Measurements from ENCODE around the gene SLC8A1.

Gene SLC8A1

GRCh38 chr2:40483549-40484243, 31.8 kb upstream of the SLC8A1 start:
- Histone ChIP-seq H3K27me3 (ENCODE audit: insufficient read depth, low read length, poor library complexity, severe bottlenecking) (no peaks in the 10 kb centered on the region), H3K9me2 (replicated peaks; ENCODE audit: low read depth, low read length) (no peaks in the 10 kb centered on the region), H3F3A (ENCODE audit: low read depth) (no peaks in the 10 kb centered on the region), H2AFZ (ENCODE audit: low read length) (no peak overlapping the region), H4K20me1 (ENCODE audit: insufficient read depth, low read length, poor library complexity, severe bottlenecking) (no peaks in the 10 kb centered on the region), H3K4me1 (ENCODE audit: insufficient read depth, low read length, poor library complexity, severe bottlenecking) (peaks cover 10% of the 10 kb centered on the region), H3K4me2 (ENCODE audit: low read depth, low read length, poor library complexity, severe bottlenecking) (no peak overlapping the region), H3K79me2 (ENCODE audit: insufficient read depth, low read length) (no peaks in the 10 kb centered on the region), H3K9ac (ENCODE audit: low read depth, low read length, poor library complexity, severe bottlenecking) (no peak overlapping the region), H3K9me3 (ENCODE audit: insufficient read depth, low read depth, low read length) (no peaks in the 10 kb centered on the region), H3K4me3 (ENCODE audit: low read length, poor library complexity, severe bottlenecking) (no peak overlapping the region), H3K36me3 (ENCODE audit: insufficient read depth, low read length) (no peaks in the 10 kb centered on the region)
- no peak for TF ChIP-seq EZH2phosphoT487 (IDR thresholded peaks at IDR 0.05; ENCODE audit: borderline replicate concordance)

GRCh38 chr2:40480596-40480995, 28.7 kb upstream of the SLC8A1 start:
- Histone ChIP-seq H3K36me3 (ENCODE audit: insufficient read depth, low read length) (no peaks in the 10 kb centered on the region), H3K9me3 (ENCODE audit: insufficient read depth, low read depth, low read length) (no peaks in the 10 kb centered on the region), H3K9ac (ENCODE audit: low read depth, low read length, poor library complexity, severe bottlenecking) (no peak overlapping the region), H3K4me3 (ENCODE audit: low read length, poor library complexity, severe bottlenecking) (no peak overlapping the region), H2AFZ (ENCODE audit: low read length) (no peak overlapping the region), H3K4me2 (ENCODE audit: low read depth, low read length, poor library complexity, severe bottlenecking) (no peak overlapping the region), H4K20me1 (ENCODE audit: insufficient read depth, low read length, poor library complexity, severe bottlenecking) (no peaks in the 10 kb centered on the region), H3K9me2 (replicated peaks; ENCODE audit: low read depth, low read length) (no peaks in the 10 kb centered on the region), H3K79me2 (ENCODE audit: insufficient read depth, low read length) (no peaks in the 10 kb centered on the region), H3F3A (ENCODE audit: low read depth) (no peaks in the 10 kb centered on the region), H3K4me1 (ENCODE audit: insufficient read depth, low read length, poor library complexity, severe bottlenecking) (no peaks in the 10 kb centered on the region), H3K27me3 (ENCODE audit: insufficient read depth, low read length, poor library complexity, severe bottlenecking) (no peaks in the 10 kb centered on the region)
- TF ChIP-seq CTCF (conservative IDR thresholded peaks at IDR 0.05; ENCODE audit: low read length) (no peak), EZH2phosphoT487 (IDR thresholded peaks at IDR 0.05; ENCODE audit: borderline replicate concordance) (no peak)

- Histone ChIP-seq H3K9me3 (ENCODE audit: insufficient read depth, low read depth, low read length) (no peaks in the 10 kb centered on the region), H3K4me1 (ENCODE audit: insufficient read depth, low read length, poor library complexity, severe bottlenecking) (no peaks in the 10 kb centered on the region), H3K4me3 (ENCODE audit: low read length, poor library complexity, severe bottlenecking) (no peak overlapping the region), H3K9ac (ENCODE audit: low read depth, low read length, poor library complexity, severe bottlenecking) (no peak overlapping the region), H3K4me2 (ENCODE audit: low read depth, low read length, poor library complexity, severe bottlenecking) (no peak overlapping the region), H3K9me2 (replicated peaks; ENCODE audit: low read depth, low read length) (no peaks in the 10 kb centered on the region), H3K27me3 (ENCODE audit: insufficient read depth, low read length, poor library complexity, severe bottlenecking) (no peaks in the 10 kb centered on the region), H3K79me2 (ENCODE audit: insufficient read depth, low read length) (no peaks in the 10 kb centered on the region), H2AFZ (ENCODE audit: low read length) (no peak overlapping the region), H3K36me3 (ENCODE audit: insufficient read depth, low read length) (no peaks in the 10 kb centered on the region), H3F3A (ENCODE audit: low read depth) (no peaks in the 10 kb centered on the region), H4K20me1 (ENCODE audit: insufficient read depth, low read length, poor library complexity, severe bottlenecking) (no peaks in the 10 kb centered on the region)
- no peak for TF ChIP-seq EZH2phosphoT487 (IDR thresholded peaks at IDR 0.05; ENCODE audit: borderline replicate concordance)
- no peak for TF ChIP-seq CTCF (conservative IDR thresholded peaks at IDR 0.05; ENCODE audit: low read length)
Measured at GRCh38 chr2:40480073-40480472, 28.2 kb upstream of the SLC8A1 start.

- Histone ChIP-seq H3K9ac (ENCODE audit: low read depth, low read length, poor library complexity, severe bottlenecking) (no peak overlapping the region), H3K79me2 (ENCODE audit: insufficient read depth, low read length) (no peaks in the 10 kb centered on the region), H3K36me3 (ENCODE audit: insufficient read depth, low read length) (no peaks in the 10 kb centered on the region), H3F3A (ENCODE audit: low read depth) (no peaks in the 10 kb centered on the region), H3K4me1 (ENCODE audit: insufficient read depth, low read length, poor library complexity, severe bottlenecking) (no peaks in the 10 kb centered on the region), H2AFZ (ENCODE audit: low read length) (no peak overlapping the region), H3K4me3 (ENCODE audit: low read length, poor library complexity, severe bottlenecking) (no peak overlapping the region), H4K20me1 (ENCODE audit: insufficient read depth, low read length, poor library complexity, severe bottlenecking) (no peaks in the 10 kb centered on the region), H3K4me2 (ENCODE audit: low read depth, low read length, poor library complexity, severe bottlenecking) (no peak overlapping the region), H3K27me3 (ENCODE audit: insufficient read depth, low read length, poor library complexity, severe bottlenecking) (no peaks in the 10 kb centered on the region), H3K9me3 (ENCODE audit: insufficient read depth, low read depth, low read length) (no peaks in the 10 kb centered on the region), H3K9me2 (replicated peaks; ENCODE audit: low read depth, low read length) (no peaks in the 10 kb centered on the region)
- TF ChIP-seq EZH2phosphoT487 (IDR thresholded peaks at IDR 0.05; ENCODE audit: borderline replicate concordance) = no peak
- no peak for TF ChIP-seq CTCF (conservative IDR thresholded peaks at IDR 0.05; ENCODE audit: low read length)
Measured at GRCh38 chr2:40477361-40477760, 25.5 kb upstream of the SLC8A1 start.
